NCI-H1930 (cell line): Measurements from ENCODE around the gene WAC.
"Not testable (repeated sequence)": the region's sequence is repeated elsewhere in the genome, so short reads cannot be mapped to it uniquely, and the experiment has no call there.

Experiments
- DNase-seq, 2 experiments: peaks; one replicate each; lab custom pipeline; 2025; lab: John Stamatoyannopoulos, UW

Gene WAC

DNA sequence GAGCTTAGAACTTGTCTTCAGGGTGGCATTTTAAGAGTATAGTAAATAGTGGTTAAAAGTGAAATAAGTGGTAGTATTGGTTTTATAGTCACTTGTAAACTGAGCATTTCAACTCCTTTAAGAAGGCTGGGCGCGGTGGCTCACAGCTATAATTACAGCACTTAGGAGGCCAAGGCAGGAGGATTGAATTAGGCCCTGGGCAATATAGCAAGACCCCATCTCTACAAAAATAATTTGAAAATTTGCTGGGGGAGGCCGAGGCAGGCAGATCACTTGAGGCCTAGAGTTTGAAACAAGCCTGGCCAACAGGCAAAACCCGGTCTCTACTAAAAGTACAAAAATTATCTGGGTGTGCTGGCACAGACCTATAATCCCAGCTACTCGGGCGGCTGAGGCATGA is 80.0 kb downstream of the WAC start:
- DNase-seq, result no peak

- no peak for DNase-seq
Observed at GRCh38 chr10:28616514-28616913, 83.6 kb downstream of the WAC start.

DNA sequence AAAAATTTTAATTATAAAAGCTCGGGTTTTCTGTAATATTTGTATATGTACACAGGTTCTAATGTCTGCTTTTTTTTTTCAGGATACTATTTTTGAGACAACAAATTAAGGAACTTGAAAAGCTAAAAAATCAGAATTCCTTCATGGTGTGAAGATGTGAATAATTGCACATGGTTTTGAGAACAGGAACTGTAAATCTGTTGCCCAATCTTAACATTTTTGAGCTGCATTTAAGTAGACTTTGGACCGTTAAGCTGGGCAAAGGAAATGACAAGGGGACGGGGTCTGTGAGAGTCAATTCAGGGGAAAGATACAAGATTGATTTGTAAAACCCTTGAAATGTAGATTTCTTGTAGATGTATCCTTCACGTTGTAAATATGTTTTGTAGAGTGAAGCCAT is 86.5 kb downstream of the WAC start:
- no peak for DNase-seq

DNA sequence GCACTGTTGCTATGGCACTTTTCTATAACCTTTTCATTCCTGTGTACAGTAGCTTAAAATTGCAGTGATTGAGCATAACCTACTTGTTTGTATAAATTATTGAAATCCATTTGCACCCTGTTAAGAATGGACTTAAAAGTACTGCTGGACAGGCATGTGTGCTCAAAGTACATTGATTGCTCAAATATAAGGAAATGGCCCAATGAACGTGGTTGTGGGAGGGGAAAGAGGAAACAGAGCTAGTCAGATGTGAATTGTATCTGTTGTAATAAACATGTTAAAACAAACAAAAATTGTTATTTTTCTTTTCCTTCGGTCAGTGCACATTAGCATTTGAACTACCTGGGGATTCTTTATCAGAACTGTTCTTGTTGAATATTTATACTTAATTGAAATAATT is 87.3 kb downstream of the WAC start:
- DNase-seq, result no peak

DNA sequence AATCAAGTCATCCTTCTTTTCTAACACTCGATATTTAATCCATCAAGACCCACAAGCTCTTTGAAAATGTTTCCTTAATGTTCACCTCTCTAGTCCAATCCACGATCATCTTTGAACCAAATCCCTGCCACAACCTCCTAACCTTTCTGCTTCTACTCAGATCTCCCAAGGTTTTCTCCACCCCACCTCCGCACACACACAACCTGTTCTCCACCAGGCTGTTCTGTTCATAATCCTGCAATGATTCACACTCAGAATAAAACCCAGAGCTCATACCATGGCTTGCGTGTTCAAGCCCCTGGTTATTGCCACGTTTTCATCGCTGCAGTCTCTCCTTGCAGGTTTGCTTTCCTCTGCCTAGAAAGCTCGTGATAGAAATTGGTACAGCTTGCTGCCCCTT is 90.6 kb downstream of the WAC start:
- no peak for DNase-seq

GRCh38 chr10:28624351-28624750 is 91.4 kb downstream of the WAC start:
- no peak for DNase-seq

DNA sequence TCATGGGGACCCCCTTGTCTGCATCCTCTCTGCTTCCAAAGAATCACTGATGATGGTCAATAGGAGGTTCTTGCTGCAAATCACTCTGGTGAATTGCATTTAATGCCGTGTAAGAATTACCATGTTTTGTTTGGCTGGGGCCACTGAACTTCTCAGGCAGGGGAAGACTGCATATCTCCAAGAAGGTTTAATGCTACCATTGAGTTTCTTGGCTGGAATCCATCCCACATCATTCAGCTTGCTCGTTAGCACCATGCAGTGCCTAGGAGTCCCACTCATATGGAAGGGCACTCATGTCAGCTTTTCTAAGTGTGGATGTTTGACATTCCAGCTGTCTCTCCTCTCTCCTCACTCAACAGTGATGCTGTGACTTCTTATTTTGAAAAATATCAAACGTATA is 94.2 kb downstream of the WAC start:
- DNase-seq, result no peak

DNA sequence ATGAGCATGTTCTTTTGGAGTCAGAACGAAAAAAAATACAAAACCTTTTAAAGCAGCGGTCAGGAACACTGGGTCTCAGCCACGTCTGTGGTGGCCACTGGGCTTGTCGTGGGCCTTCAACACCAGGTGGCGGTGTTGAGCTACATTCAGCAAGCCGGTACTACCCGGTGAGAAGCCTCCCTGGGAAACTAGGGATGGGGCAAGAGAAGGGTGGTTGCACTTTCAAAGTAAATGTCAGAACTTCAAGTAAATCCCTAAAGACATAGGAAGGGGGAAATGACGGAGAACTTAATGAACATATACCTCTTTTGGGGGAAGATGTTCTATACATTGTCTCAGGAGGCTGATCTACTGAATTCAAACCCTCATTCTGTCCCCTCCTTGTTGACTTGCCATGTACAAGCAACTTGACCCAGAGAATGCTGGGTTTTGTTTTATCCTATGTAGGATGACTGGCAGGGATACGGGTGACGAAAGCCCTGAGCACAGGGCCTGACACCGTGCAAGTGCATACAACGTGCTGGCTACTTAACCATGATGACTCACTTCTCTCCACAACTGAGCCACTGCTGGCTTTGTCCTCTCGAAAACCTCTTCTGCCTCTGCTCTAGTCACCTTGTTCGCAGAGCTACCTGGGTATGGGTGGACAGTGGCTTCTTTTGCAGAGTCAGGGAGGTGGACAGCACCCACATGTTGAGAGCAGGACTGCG is 95.4 kb downstream of the WAC start:
- peak in 1 of 2 experiments; percentile 38 for DNase-seq

DNA sequence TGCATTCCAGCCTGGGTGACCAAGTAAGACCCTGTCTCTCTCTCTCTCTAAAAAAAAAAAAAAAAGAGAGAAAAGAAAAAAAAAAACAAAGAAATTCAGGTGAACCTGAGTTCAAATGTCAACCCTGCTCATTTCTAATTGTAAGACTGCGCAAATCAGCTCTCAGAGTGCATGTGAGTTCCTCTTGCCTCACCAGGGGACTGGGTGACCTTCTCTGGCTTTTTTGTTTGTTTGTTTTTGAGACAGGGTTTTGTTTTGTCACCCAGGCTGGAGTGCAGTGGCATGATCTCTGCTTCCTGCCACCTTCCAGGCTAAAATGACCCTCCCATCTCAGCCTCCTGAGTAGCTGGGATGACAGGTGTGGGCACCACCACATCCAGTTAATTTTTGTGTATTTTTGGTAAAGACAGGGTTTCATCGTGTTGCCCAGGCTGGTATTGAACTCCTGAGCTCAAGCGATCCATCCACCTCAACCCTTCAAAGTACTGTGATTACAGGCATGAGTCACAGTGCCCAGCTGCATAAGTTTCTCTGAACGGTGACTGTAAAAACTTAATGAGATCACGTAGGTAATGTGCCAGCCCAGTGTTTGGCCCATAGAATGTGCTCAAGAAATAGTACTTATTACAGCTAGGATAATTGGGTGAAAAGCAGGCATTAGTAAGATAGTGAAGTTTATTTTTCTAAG is 99.1 kb downstream of the WAC start:
- DNase-seq, result no peak

- DNase-seq, result no peak
Observed at GRCh38 chr10:28632584-28632945, 99.6 kb downstream of the WAC start.

- no peak for DNase-seq
Observed at GRCh38 chr10:28633750-28634149, 100.8 kb downstream of the WAC start.

GRCh38 chr10:28637346-28637745 is 104.4 kb downstream of the WAC start:
- DNase-seq, result no peak

DNA sequence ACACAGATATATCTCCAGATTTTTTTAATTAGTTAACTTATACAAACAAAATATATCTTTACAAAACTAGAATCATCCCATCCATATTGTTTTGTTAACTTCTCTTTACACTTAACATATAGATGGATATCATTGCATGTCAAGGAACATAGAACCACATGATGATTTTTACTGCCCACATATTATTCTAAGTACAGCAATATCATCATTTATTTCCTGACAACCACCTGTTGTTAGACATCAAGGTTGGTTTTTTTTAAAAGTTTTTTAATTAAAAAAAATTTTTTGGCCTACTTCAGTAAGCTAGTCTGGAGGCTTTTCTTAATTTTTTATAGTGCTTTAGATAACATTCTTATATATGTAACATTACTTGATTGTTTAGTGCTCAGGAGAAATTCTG is 105.5 kb downstream of the WAC start:
- no peak for DNase-seq

GRCh38 chr10:28640551-28640950 is 107.6 kb downstream of the WAC start:
- no peak for DNase-seq

DNA sequence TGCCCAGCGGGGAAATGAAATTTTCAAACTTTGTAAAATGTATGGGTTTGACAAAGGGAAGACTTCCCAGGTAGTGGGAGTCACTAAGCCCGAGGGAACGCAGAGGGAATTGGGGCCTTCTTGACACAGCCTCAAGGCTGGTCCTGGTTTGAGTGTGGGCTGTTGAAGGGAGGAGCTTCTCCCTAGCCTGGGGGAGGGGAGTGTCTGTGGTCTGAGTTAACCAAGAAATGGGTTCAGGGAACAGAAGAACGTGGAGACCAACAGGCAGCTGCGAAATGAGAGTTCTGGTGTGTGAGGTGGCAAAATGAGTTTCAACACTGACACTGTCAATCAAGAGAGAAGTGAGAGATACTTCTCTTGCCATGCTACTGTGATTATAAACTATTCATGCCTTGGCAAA is 111.7 kb downstream of the WAC start:
- DNase-seq, result no peak

GRCh38 chr10:28652106-28652505 is 119.2 kb downstream of the WAC start:
- no peak for DNase-seq

- DNase-seq, result no peak
Observed at GRCh38 chr10:28652703-28653102, 119.8 kb downstream of the WAC start.

DNA sequence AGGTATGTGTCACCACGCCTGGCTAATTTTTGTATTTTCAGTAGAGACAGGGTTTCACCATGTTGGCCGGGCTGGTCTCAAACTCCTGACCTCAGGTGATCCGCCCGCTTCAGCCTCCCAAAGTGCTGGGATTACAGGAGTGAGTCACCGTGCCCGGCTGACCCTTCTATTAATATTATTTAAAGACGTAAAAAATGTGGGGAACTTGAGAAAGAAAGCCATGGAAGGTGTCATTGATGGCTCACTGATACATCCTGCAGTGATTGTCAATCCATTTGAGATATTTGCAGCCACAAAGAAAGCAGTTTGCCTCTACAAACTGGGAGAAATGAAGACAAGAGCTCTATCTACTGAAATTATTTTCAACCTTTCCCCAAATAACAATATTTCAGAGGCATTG is 125.9 kb downstream of the WAC start:
- not testable (repeated sequence) for DNase-seq

DNA sequence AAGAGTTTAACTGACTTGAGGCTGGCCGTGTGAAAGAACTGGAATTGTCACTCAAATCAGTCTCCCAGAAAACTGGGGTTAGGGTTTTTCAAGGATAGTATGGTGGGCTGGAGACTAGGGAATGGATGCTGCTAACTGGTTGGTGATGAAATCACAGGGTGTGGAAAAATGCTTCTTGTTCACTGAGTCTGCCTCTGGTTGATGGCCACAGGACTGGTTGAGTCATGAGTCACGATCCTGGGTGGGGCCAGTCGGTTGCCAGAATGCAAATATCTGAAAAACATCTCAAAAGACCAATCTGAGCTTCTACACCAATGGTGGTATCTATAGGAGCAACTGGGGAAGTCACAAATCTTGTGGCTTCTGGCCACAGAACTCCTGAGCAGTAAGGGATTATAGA is 128.1 kb downstream of the WAC start:
- DNase-seq, result no peak

DNA sequence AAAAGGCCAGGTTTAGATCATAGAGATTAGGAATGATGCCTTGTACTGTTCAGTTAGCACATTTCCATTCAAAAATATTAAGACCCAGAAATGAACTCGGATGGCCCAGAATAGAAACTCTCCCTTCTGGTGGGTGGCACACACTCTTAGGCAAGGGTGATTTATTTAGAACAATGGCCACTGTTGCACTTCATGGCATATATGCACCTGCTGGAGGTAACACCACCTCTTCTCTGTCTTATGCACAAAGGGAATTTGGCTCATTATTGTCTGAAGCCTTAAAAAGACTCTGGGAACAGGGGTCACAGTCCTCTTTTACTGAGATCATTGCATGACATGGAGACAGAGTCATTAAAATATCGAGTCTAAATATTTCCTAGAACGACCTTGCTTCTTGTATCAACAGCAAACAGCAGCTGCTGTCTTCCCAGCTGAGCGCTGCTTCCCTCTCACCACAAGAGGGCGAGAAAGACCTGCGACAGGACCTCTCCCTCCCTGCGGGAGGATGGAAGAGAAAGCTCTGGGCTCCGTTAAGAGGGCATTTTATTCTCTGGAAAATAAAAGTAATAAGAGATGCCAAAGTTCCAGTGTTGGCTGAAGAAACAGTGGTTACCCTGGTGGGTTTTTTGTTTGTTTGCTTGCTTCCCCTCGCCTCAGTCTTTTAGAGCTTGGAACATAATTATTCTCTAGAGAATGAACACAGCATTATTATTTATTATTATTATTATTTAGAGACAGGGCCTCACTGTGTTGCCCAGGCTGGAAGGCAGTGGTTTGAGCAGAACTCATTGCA is 130.9 kb downstream of the WAC start:
- DNase-seq, result peak in 1 of 2 experiments; percentile 37

GRCh38 chr10:28664369-28664740 is 131.4 kb downstream of the WAC start:
- DNase-seq, result no peak

- no peak for DNase-seq
Observed at GRCh38 chr10:28666751-28667467, 134.0 kb downstream of the WAC start.
